Neural cell (in vitro differentiated cells): Measurements from ENCODE around the gene BTBD9. TPM values are rescaled to one million over a fixed set of nuclear protein-coding genes. Genes with fewer than 3 reads are reported as not detected.

ENCODE experiments used
- H2AFZ ChIP-seq: fragments of 200-600, 300-800 bp; sonication (generic), shearing (Covaris generic); 2 replicates; pipeline ENCODE4 v1.6.0; 2014; ENCODE audit warnings: low read depth, mild to moderate bottlenecking, antibody characterized with exemption, low read length, moderate library complexity
- H3F3A ChIP-seq: fragments of 200-600 bp; shearing (Covaris generic); 2 replicates; pipeline ENCODE4 v1.6.1; 2016; ENCODE audit warnings: mild to moderate bottlenecking, moderate library complexity, mixed read lengths, antibody characterized with exemption, low read length; ENCODE audit not compliant: insufficient read depth, poor library complexity, severe bottlenecking
- H3K27ac ChIP-seq: fragments of 200-600, 300-800 bp; sonication (generic), shearing (Covaris generic); 2 replicates; pipeline ENCODE4 v1.5.1; 2014; ENCODE audit warnings: mild to moderate bottlenecking, low read length, moderate library complexity
- H3K27me3 ChIP-seq: fragments of 300-800, 200-600 bp; sonication (generic), shearing (Covaris generic); 2 replicates; pipeline ENCODE4 v1.6.0; 2014; ENCODE audit warnings: mild to moderate bottlenecking, low read depth, low read length, moderate library complexity; ENCODE audit not compliant: insufficient read depth
- H3K36me3 ChIP-seq: fragments of 300-800, 200-600 bp; sonication (generic), shearing (Covaris generic); 2 replicates; pipeline ENCODE4 v1.5.1; 2014; ENCODE audit warnings: mild to moderate bottlenecking, antibody characterized with exemption, low read length, moderate library complexity; ENCODE audit not compliant: insufficient read depth
- H3K4me2 ChIP-seq: fragments of 300-800, 200-600 bp; sonication (generic), shearing (Covaris generic); 2 replicates; pipeline ENCODE4 v1.6.0; 2014; ENCODE audit warnings: mild to moderate bottlenecking, low read length
- H3K4me3 ChIP-seq: fragments of 300-800, 200-600 bp; sonication (generic), shearing (Covaris generic); 2 replicates; pipeline ENCODE4 v1.5.1; 2014; ENCODE audit warnings: mild to moderate bottlenecking, low read length, moderate library complexity
- H3K79me2 ChIP-seq: fragments of 200-600 bp; shearing (Covaris generic); replicated peaks from 2 replicates; pipeline ENCODE4 v1.6.0; 2014; ENCODE audit warnings: mild to moderate bottlenecking, low read length, moderate library complexity; ENCODE audit not compliant: insufficient read depth
- H3K9ac ChIP-seq: fragments of 300-800, 200-600 bp; sonication (generic), shearing (Covaris generic); 2 replicates; pipeline ENCODE4 v1.6.1; 2016; ENCODE audit warnings: mild to moderate bottlenecking, low read length, mixed read lengths
- H3K9me2 ChIP-seq: fragments of 200-600 bp; shearing (Covaris generic); 2 replicates; pipeline ENCODE4 v1.6.1; 2016; ENCODE audit warnings: mild to moderate bottlenecking, low read length, mixed read lengths; ENCODE audit not compliant: insufficient read depth
- H3K9me3 ChIP-seq: fragments of 200-600, 300-800 bp; sonication (generic), shearing (Covaris generic); 2 replicates; pipeline ENCODE4 v1.6.1; 2016; ENCODE audit warnings: mild to moderate bottlenecking, mixed run types, low read length, moderate library complexity, mixed read lengths
- H4K20me1 ChIP-seq: fragments of 200-600 bp; shearing (Covaris generic); 2 replicates; pipeline ENCODE4 v1.6.1; 2016; ENCODE audit warnings: mild to moderate bottlenecking, mixed run types; ENCODE audit not compliant: insufficient read depth
- CTCF ChIP-seq: fragments of 450-650 bp; IDR thresholded peaks from 2 replicates; pipeline ENCODE4 v1.5.1; 2014; ENCODE audit warnings: antibody characterized with exemption, mild to moderate bottlenecking, moderate library complexity; ENCODE audit not compliant: poor library complexity, severe bottlenecking
- EP300 ChIP-seq: fragments of 450-650 bp; conservative IDR thresholded peaks from 2 replicates; pipeline ENCODE4 v1.6.1; 2014; ENCODE audit warnings: antibody characterized with exemption, mild to moderate bottlenecking, moderate library complexity; ENCODE audit not compliant: poor library complexity, severe bottlenecking
- EZH2 ChIP-seq: fragments of 200-600, 300-800 bp; shearing (Covaris generic), sonication (generic); IDR thresholded peaks from 2 replicates; pipeline ENCODE4 v1.6.1; 2014; ENCODE audit warnings: antibody characterized with exemption, low read length, borderline replicate concordance, mild to moderate bottlenecking; ENCODE audit not compliant: insufficient read depth, poor library complexity, severe bottlenecking
- MXI1 ChIP-seq: fragments of 450-650 bp; conservative IDR thresholded peaks from 2 replicates; pipeline ENCODE4 v1.6.1; 2014; ENCODE audit warnings: antibody characterized with exemption, mild to moderate bottlenecking; ENCODE audit not compliant: poor library complexity, severe bottlenecking
- POLR2AphosphoS5 ChIP-seq: IDR thresholded peaks from 2 replicates; pipeline ENCODE4 v1.6.1; 2012
- RAD21 ChIP-seq: fragments of 450-650 bp; conservative IDR thresholded peaks from 2 replicates; pipeline ENCODE4 v1.6.1; 2014; ENCODE audit warnings: antibody characterized with exemption, mild to moderate bottlenecking, moderate library complexity
- REST ChIP-seq: IDR thresholded peaks from 2 replicates; pipeline ENCODE4 v1.6.1; 2012; ENCODE audit warnings: borderline replicate concordance
- SMC3 ChIP-seq: fragments of 450-650 bp; conservative IDR thresholded peaks from 2 replicates; pipeline ENCODE4 v1.6.1; 2014; ENCODE audit warnings: antibody characterized with exemption, mild to moderate bottlenecking, moderate library complexity; ENCODE audit not compliant: poor library complexity
- TAF1 ChIP-seq: IDR thresholded peaks from 2 replicates; pipeline ENCODE4 v1.6.1; 2012; ENCODE audit warnings: low read depth
- polyA plus RNA-seq: library from polyadenylated mRNA; depleted of rRNA; stranded (reverse); fragments of >200 nt; gene quantifications from 2 replicates; pipeline ENCODE4 v1.2.3, GENCODE V29; 2014

Gene BTBD9
- polyA plus RNA-seq, 1 donor from 2014 or later, result 6.2 TPM

- H3K9me2 ChIP-seq, result no peaks in the 10 kb centered on the region
- no peaks in the 10 kb centered on the region for H3K36me3 ChIP-seq
- TF ChIP-seq REST (no peak), POLR2AphosphoS5 (no peak), EP300 (no peak), EZH2 (no peak), CTCF (no peak), SMC3 (no peak), TAF1 (no peak), MXI1 (no peak), RAD21 (no peak)
- no peaks in the 10 kb centered on the region for H4K20me1 ChIP-seq
- no peaks in the 10 kb centered on the region for H3K9me3 ChIP-seq
- H3K79me2 ChIP-seq, result no peaks in the 10 kb centered on the region
- H3K27ac ChIP-seq, result no peak overlapping the region
- no peak overlapping the region for H3K9ac ChIP-seq
- no peaks in the 10 kb centered on the region for H3F3A ChIP-seq
- no peak overlapping the region for H3K4me2 ChIP-seq
- no peak overlapping the region for H2AFZ ChIP-seq
- no peak overlapping the region for H3K4me3 ChIP-seq
- H3K27me3 ChIP-seq, result no peaks in the 10 kb centered on the region
Observed at GRCh38 chr6:38504996-38505395, 134.7 kb downstream of the BTBD9 start.

- no peaks in the 10 kb centered on the region for H3K9me2 ChIP-seq
- TF ChIP-seq REST (no peak), TAF1 (no peak), SMC3 (no peak), POLR2AphosphoS5 (no peak), EP300 (no peak), RAD21 (no peak), MXI1 (no peak), CTCF (no peak), EZH2 (no peak)
Observed at GRCh38 chr6:38503960-38504682, 135.6 kb downstream of the BTBD9 start.

More at GRCh38 chr6:38503960-38504682, 135.6 kb downstream of the BTBD9 start:
- H3K4me3 ChIP-seq, result no peak overlapping the region
- H2AFZ ChIP-seq, result no peak overlapping the region
- H3K27me3 ChIP-seq, result no peaks in the 10 kb centered on the region
- no peak overlapping the region for H3K9ac ChIP-seq
- no peaks in the 10 kb centered on the region for H3K9me3 ChIP-seq
- H3K4me2 ChIP-seq, result no peak overlapping the region
- no peaks in the 10 kb centered on the region for H3K36me3 ChIP-seq
- H3K27ac ChIP-seq, result no peak overlapping the region
- H3K79me2 ChIP-seq, result no peaks in the 10 kb centered on the region
- H4K20me1 ChIP-seq, result no peaks in the 10 kb centered on the region
- H3F3A ChIP-seq, result no peaks in the 10 kb centered on the region
